HepG2 (cell line): ENCODE results near the gene HSP90AB1. TPM values are rescaled to one million over a fixed set of nuclear protein-coding genes. Genes with fewer than 3 reads are reported as not detected.
A peak's percentile ranks its signal among the peaks of the same experiment; 100 is the strongest.

Experiments
- ADNP ChIP-seq: sonication (generic); formaldehyde crosslinking; IDR thresholded peaks from 2 replicates; pipeline ENCODE4 v1.4.0; 2020; ENCODE audit warnings: missing genetic modification reagents
- ARNTL ChIP-seq: sonication (generic); formaldehyde crosslinking; IDR thresholded peaks from 2 replicates; pipeline ENCODE4 v1.4.0; 2020; ENCODE audit warnings: mild to moderate bottlenecking, missing genetic modification reagents
- BRD4 ChIP-seq: sonication (generic); formaldehyde crosslinking; IDR thresholded peaks from 2 replicates; pipeline ENCODE4 v1.4.0; 2020; ENCODE audit warnings: missing genetic modification reagents
- CBX5 ChIP-seq: sonication (generic); formaldehyde crosslinking; IDR thresholded peaks from 2 replicates; pipeline ENCODE4 v1.4.0; 2020; ENCODE audit warnings: missing genetic modification reagents, borderline replicate concordance
- HMG20A ChIP-seq: IDR thresholded peaks from 2 replicates; pipeline ENCODE4 v1.6.1; 2016; ENCODE audit warnings: borderline replicate concordance
- HOXA5 ChIP-seq: sonication (generic); formaldehyde crosslinking; IDR thresholded peaks from 2 replicates; pipeline ENCODE4 v1.4.0; 2020; ENCODE audit warnings: missing genetic modification reagents
- HOXA7 ChIP-seq: sonication (generic); formaldehyde crosslinking; IDR thresholded peaks from 2 replicates; pipeline ENCODE4 v1.8.1; 2022; ENCODE audit warnings: mild to moderate bottlenecking, missing genetic modification reagents, moderate library complexity
- NFE2L2 ChIP-seq: fragments of 150-350 bp; IDR thresholded peaks from 2 replicates; pipeline ENCODE4 v1.6.1; 2014; ENCODE audit warnings: low read length
- NR2F6 ChIP-seq, 2 experiments: IDR thresholded peaks; 2 replicates each; pipeline ENCODE4 v1.6.1; 2016; ENCODE audit warnings: antibody characterized with exemption in 1 of 2, mild to moderate bottlenecking in 1 of 2
- RAD21 ChIP-seq: fragments of 450-650 bp; formaldehyde crosslinking; IDR thresholded peaks from 2 replicates; pipeline ENCODE4 v1.5.0; 2020; ENCODE audit warnings: mild to moderate bottlenecking
- STAG1 ChIP-seq: sonication (generic); formaldehyde crosslinking; IDR thresholded peaks from 2 replicates; pipeline ENCODE4 v1.4.0; 2020; ENCODE audit warnings: missing genetic modification reagents
- TBX3 ChIP-seq: fragments of 450-650 bp; IDR thresholded peaks from 2 replicates; pipeline ENCODE4 v1.6.1; 2017; ENCODE audit warnings: antibody characterized with exemption, mild to moderate bottlenecking, inconsistent platforms, borderline replicate concordance
- YY1 ChIP-seq: IDR thresholded peaks from 2 replicates; pipeline ENCODE4 v1.6.1; 2011; ENCODE audit warnings: low read length, low read depth, moderate library complexity, mild to moderate bottlenecking; ENCODE audit not compliant: insufficient read depth, insufficient replicate concordance
- ZNF615 ChIP-seq: sonication (generic); formaldehyde crosslinking; IDR thresholded peaks from 2 replicates; pipeline ENCODE4 v1.5.0; 2020; ENCODE audit warnings: mild to moderate bottlenecking, missing genetic modification reagents, borderline replicate concordance
- polyA plus RNA-seq, 8 experiments: library from polyadenylated mRNA; depleted of rRNA in 3 of 8; stranded (reverse) in 7 of 8; unstranded in 1 of 8; fragments of >200 nt; fragmentation: Illumina TruSeq in 4 of 8; extraction: Trizol in 4 of 8; gene quantifications; 2 replicates each; pipeline versions ENCODE4 v1.2.1 to v1.2.3, GENCODE V29; 2011 to 2016; ENCODE audit warnings: low read depth in 4 of 8, missing spikeins in 1 of 8, mixed read lengths in 1 of 8; ENCODE audit not compliant: insufficient read depth in 1 of 8
- total RNA-seq, 5 experiments: library from RNA; depleted of rRNA; stranded (reverse); fragments of >200 nt; fragmentation: Illumina TruSeq; extraction: Trizol; gene quantifications; 2 replicates each; pipeline ENCODE4 v1.2.3, GENCODE V29; 2016; ENCODE audit warnings: low read depth in 1 of 5
- TF ChIP-seq, protein P1 (sequence below): sonication (generic); formaldehyde crosslinking; IDR thresholded peaks from 2 replicates; pipeline ENCODE4 v1.4.0; 2020; ENCODE audit warnings: mild to moderate bottlenecking, missing genetic modification reagents
- TF ChIP-seq, protein P2 (sequence below): sonication (generic); formaldehyde crosslinking; IDR thresholded peaks from 2 replicates; pipeline ENCODE4 v1.5.1; 2020; ENCODE audit warnings: missing genetic modification reagents, mild to moderate bottlenecking, borderline replicate concordance
- TF ChIP-seq, protein P3 (sequence below): sonication (generic); formaldehyde crosslinking; IDR thresholded peaks from 2 replicates; pipeline ENCODE4 v1.4.0; 2020; ENCODE audit warnings: missing genetic modification reagents

The HSP90AB1 gene
- total and polyA plus RNA-seq, 2 of the 13 experiments (the other 11 are each of a cell fraction or from before 2014, with no cell fraction given): 1,325 to 1,472 TPM

DNA sequence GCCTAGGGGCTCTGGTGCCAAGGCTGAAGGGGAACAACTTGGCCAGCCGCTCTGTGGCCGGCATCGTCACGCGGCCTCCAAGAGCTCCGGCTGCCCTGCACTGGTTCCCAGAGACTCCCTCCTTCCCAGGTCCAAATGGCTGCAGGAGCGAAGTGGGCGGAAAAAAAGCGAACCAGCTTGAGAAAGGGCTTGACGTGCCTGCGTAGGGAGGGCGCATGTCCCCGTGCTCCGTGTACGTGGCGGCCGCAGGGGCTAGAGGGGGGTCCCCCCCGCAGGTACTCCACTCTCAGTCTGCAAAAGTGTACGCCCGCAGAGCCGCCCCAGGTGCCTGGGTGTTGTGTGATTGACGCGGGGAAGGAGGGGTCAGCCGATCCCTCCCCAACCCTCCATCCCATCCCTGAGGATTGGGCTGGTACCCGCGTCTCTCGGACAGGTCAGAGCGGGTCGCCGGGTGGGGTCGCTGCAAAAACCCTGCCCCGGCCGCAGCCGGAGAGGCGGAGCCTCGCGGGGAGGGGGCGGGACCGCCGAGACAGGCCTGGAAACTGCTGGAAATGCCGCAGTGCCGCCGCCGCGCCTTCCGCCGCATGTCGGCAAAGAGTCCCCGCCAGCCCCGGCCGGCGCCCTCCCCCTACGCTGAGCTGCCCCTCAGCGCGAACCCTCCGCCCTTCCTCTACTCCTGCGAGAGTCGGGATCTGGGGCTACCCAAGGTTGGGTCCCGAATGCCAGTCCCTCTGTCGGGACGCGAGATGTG lies 814 bp upstream of the HSP90AB1 start (continued):
- TF ChIP-seq, protein P1, sequence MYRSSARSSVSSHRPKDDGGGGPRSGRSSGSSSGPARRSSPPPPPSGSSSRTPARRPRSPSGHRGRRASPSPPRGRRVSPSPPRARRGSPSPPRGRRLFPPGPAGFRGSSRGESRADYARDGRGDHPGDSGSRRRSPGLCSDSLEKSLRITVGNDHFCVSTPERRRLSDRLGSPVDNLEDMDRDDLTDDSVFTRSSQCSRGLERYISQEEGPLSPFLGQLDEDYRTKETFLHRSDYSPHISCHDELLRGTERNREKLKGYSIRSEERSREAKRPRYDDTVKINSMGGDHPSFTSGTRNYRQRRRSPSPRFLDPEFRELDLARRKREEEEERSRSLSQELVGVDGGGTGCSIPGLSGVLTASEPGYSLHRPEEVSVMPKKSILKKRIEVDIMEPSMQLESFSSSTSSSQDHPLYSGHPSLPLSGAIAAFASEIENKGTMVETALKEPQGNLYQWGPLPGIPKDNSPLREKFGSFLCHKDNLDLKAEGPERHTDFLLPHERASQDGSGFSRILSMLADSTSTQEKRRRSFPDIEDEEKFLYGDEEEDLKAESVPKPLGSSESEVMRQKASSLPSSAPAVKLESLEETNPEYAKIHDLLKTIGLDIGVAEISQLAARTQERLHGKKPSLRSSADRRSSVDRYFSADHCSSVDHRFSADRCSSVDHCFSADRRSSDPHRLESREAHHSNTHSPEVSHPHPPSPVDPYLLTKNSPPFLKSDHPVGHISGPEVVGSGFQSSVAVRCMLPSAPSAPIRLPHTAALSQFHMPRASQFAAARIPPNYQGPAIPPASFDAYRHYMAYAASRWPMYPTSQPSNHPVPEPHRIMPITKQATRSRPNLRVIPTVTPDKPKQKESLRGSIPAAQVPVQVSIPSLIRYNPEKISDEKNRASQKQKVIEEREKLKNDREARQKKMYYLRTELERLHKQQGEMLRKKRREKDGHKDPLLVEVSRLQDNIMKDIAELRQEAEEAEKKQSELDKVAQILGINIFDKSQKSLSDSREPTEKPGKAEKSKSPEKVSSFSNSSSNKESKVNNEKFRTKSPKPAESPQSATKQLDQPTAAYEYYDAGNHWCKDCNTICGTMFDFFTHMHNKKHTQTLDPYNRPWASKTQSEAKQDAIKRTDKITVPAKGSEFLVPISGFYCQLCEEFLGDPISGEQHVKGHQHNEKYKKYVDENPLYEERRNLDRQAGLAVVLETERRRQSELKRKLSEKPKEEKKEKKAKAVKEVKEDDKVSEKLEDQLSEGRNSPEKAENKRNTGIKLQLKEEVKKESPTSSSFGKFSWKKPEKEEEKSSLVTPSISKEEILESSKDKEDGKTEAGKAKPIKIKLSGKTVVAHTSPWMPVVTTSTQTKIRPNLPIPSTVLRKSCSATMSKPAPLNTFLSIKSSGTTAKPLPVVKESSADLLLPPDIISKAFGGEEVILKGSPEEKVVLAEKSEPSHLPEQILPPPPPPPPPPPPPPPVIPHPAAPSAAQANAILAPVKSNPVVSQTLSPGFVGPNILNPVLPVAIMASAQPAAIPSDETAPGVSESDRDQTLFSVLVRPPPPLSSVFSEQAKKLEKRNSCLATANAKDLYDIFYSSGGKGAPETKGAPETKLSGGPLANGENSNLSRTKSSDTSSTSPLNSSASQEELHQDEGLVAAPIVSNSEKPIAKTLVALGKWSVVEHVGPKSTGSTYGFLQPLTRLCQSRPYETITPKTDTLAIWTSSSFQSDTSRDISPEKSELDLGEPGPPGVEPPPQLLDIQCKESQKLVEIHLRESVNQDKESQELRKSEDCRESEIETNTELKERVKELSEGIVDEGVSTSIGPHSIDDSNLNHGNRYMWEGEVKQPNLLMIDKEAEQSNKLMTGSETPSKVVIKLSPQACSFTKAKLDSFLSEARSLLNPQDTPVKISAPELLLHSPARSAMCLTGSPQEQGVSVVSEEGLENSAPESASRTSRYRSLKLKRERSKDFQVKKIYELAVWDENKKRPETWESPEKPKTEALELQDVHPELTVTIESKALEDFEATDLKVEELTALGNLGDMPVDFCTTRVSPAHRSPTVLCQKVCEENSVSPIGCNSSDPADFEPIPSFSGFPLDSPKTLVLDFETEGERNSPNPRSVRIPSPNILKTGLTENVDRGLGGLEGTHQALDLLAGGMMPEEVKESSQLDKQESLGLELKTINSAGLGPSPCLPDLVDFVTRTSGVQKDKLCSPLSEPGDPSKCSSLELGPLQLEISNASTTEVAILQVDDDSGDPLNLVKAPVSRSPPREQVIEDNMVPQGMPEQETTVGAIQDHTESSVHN (CRISPR knock-in tag): no peak; the same call in 1 of the 2 replicates
- TF ChIP-seq ADNP (CRISPR knock-in tag) (no peak), STAG1 (peak; percentile 17; the same call in 1 of the 2 replicates), YY1 (peak; percentile 75), HOXA7 (CRISPR knock-in tag) (peak; percentile 82; the same call in 1 of the 2 replicates), NR2F6 (IDR thresholded peaks at IDR 0.05) (no peak), NR2F6 (CRISPR knock-in tag; IDR thresholded peaks at IDR 0.05) (peak; percentile 32; the same call in 1 of the 2 replicates), NFE2L2 (no peak), CBX5 (CRISPR knock-in tag) (no peak), HOXA5 (CRISPR knock-in tag) (peak; percentile 93), TBX3 (peak; percentile 10; the same call in 1 of the 2 replicates), ZNF615 (CRISPR knock-in tag) (peak; percentile 88), HMG20A (CRISPR knock-in tag) (no peak; the same call in 1 of the 2 replicates), ARNTL (no peak), RAD21 (CRISPR knock-in tag) (peak; percentile 29; the same call in 1 of the 2 replicates), BRD4 (CRISPR knock-in tag) (peak; percentile 91; the same call in 1 of the 2 replicates)
- TF ChIP-seq, protein P2, sequence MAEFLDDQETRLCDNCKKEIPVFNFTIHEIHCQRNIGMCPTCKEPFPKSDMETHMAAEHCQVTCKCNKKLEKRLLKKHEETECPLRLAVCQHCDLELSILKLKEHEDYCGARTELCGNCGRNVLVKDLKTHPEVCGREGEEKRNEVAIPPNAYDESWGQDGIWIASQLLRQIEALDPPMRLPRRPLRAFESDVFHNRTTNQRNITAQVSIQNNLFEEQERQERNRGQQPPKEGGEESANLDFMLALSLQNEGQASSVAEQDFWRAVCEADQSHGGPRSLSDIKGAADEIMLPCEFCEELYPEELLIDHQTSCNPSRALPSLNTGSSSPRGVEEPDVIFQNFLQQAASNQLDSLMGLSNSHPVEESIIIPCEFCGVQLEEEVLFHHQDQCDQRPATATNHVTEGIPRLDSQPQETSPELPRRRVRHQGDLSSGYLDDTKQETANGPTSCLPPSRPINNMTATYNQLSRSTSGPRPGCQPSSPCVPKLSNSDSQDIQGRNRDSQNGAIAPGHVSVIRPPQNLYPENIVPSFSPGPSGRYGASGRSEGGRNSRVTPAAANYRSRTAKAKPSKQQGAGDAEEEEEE (CRISPR knock-in tag): no peak; the same call in 1 of the 2 replicates
- TF ChIP-seq, protein P3, sequence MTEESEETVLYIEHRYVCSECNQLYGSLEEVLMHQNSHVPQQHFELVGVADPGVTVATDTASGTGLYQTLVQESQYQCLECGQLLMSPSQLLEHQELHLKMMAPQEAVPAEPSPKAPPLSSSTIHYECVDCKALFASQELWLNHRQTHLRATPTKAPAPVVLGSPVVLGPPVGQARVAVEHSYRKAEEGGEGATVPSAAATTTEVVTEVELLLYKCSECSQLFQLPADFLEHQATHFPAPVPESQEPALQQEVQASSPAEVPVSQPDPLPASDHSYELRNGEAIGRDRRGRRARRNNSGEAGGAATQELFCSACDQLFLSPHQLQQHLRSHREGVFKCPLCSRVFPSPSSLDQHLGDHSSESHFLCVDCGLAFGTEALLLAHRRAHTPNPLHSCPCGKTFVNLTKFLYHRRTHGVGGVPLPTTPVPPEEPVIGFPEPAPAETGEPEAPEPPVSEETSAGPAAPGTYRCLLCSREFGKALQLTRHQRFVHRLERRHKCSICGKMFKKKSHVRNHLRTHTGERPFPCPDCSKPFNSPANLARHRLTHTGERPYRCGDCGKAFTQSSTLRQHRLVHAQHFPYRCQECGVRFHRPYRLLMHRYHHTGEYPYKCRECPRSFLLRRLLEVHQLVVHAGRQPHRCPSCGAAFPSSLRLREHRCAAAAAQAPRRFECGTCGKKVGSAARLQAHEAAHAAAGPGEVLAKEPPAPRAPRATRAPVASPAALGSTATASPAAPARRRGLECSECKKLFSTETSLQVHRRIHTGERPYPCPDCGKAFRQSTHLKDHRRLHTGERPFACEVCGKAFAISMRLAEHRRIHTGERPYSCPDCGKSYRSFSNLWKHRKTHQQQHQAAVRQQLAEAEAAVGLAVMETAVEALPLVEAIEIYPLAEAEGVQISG: peak; percentile 81
